ENCODE measurements around the gene MTCL1.

The MTCL1 gene

DNA sequence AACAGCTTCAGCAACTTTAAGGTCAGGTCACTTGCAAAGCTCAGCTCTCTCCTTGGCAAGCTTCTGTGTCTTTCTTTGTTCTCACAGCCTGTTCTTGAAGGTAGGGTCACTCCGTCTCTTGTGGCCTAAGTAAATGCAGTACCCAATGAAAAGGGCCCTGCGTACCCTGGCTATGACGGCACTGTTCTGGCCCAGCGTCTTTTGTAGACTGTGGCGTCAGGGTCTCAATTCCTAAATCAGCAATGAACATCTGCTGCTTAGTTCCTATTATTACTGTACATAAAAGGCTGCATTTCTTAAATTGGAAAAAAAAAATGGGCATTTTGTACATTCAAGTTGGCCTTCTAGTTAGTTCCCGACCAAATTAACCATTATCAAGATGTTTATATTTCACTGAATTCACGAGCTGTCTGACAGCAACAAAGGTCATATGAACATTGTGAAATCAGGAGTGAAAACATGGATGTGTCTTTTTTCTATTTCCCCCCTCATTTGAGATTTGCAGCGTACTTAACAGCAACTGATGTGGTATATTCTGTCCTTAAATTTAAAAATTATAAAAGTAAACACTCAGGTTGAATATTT is 17.0 kb upstream of the MTCL1 start:
- DNase-seq, result no peak

DNA sequence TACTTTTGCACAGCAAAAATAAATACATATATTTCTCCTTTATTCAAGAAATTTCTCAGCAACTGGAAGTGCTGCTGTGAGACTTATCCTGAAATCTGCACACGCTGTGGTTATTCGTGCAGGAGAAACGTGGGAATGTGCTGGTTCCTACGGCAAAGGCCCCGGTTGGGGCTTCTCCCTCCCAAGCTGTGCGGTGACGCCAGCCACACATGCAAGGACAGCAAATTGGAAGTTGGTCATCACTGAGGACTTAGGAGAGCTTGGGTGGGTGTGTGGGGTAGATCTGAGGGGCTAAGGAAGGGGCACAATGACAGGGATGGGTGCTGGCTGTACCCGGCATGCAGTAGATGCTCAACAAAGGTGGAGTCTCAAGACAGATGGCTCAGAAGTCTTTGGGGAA is 16.5 kb upstream of the MTCL1 start:
- no peak for DNase-seq

DNA sequence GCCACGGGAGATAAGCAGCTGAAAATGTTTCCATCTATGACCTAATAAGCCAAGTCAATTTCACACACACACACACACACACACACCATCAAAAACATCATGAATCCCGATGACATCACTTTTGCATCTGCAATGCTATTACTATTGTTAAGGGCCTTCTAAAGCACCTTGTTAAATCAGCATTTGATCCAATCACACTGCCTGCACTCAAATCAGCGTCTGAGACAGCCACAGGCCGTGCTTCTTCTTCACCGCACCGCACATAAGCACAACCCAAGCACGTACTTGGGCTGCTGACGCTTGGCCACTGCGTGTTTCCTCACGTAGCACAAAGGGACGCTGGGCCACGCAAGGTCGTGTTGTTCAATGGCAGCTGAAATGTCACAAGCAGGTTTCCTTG is 15.8 kb upstream of the MTCL1 start:
- DNase-seq, result no peak

DNA sequence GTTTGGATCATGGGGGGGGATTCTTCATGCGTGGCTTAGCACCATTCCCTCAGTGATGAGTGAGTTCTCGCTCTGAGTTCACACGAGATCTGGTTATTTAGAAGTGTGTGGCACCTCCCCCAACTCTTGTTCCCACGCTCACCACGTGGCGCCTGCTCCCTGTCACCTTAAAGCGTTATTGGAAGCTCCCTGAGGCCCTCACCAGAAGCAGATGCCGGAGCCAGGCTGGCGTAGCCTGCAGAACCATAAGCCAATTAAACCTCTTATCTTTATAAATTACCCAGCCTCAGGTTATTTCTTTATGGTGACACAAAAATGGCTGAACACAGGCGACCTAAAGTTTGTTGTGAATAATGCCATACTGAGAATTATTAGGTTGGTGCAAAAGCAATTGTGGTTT is 10.5 kb upstream of the MTCL1 start:
- DNase-seq, result no peak

DNA sequence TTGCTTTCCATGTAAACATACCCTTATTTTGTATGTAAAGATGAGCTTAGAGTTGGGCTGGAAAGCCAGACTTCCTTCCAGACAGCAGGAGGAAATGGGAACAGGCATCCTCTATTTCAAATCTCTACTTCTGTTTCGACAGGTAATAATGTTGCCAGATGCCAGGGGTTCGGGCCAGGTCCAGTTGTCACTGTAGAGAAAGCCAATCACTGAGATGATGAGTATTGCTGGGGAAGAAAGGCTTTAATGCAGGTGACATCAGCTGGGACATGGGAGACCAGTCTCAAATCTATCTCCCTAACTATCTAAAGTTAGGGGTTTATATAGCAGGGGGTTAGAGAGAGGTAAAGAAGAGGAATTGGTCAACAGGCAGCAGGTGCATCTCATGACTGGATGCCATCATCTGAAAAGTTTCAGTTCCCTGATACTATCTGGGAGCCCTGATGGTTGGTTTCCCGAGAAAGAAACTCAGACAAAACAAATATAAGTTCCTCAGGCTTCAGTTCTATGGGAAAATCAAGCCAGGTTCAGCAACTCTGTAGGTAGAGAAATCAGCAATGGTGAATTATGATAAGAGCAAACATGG is 9.3 kb upstream of the MTCL1 start:
- no peak for DNase-seq

DNA sequence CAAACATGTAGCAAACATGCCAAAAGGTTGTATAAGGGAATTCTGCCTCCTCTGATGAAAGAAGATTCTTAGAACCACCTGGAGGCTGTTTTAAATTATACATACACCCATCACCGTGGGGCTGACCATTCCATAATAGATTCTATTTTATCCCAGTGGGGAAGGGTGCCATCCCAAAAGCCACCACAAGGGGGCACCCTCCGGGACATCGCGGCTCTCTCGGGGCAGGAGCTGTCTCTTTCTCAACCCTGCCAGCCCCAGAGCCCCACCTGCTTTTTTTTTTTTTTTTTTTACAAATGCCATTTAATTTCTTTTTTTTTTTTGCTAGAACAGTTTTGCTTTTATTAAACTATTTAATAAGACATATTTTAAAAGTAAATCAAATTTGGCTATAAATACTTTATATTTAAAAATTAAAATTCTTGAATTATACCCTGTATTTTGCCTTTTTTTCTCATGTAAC is 8.6 kb upstream of the MTCL1 start:
- peak in 1 of 2 experiments; percentile 62 for DNase-seq

DNA sequence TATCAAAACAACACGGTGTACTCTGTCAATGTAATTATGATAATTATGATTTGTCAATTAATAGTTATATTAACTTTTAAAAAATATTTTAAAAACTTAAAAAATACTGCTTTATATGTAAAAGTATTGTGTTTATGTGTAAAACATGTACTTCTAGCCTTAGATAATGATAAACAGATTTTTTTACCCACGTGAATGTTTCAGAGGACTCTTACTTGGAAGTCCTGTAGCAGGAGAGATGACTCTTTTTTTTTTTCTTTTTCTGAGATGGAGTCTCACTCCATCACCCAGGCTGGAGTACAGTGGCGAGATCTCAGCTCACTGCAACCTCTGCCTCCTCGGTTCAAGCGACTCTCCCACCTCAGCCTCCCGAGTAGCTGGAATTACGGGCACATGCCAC is 6.2 kb upstream of the MTCL1 start:
- DNase-seq, result no peak

DNA sequence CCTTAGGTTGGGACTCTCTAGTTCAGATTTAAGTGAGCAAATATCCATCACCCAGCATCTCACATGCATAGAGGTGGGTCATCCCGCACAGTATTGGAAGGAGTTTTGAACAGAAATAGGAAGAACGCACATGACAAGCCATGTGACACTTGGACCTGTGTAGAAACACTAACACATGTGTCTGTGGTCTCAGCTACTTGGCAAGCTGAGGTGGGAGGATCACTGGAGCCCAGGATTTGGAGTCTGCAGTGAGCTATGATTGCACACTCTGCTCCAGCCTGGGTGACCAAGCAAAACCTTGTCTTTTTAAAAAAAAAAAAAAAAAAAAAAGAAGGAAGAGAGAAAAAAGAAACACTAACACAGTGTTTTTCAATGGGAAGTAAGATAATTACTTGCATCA is 5.4 kb upstream of the MTCL1 start:
- no peak for DNase-seq

DNA sequence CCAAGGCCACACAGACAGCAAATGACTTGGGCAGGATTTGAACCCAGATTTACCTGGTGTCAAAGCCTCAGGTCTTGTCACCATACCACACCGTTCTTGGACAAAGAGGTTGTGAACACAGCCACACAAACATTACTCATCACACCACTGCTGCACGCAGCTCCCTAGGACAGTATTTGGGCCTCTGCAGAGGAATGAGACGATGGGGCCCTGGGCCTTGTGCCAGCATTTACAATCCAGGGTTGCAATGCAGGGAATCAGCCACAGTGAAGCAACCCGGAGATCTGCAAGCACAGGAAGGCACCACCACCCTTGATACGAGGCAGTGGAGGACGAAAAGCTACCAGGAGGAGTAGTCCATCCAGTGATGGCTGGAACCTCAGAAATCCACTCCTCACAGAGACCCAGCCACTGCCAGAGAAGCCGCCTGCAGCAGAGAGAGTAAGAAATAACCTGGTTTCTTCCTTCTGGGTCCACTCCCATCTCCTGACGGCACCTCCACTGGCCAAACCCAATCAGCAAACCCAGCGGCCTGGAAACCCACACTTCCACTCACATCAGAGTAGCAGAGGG is 3.7 kb upstream of the MTCL1 start:
- DNase-seq, result no peak

DNA sequence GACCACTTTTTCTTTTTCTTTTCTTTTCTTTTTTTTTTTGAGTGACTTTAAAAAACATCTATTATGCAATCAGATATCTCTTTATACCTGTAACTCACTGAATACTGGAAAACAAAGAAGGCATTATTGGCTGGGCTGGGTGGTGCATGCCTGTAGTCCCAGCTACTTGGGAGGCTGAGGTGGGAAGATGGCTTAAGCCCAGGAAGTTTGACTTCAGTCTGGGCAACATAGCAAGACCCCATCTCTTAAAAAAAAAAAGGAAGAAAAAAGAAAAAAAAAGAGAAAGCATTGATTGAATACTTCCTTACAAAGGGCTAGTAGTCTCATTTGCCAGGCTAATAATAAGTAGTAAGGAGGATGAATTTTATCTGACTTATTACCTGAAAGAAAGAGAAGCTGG is 2.7 kb upstream of the MTCL1 start:
- DNase-seq, result no peak

DNA sequence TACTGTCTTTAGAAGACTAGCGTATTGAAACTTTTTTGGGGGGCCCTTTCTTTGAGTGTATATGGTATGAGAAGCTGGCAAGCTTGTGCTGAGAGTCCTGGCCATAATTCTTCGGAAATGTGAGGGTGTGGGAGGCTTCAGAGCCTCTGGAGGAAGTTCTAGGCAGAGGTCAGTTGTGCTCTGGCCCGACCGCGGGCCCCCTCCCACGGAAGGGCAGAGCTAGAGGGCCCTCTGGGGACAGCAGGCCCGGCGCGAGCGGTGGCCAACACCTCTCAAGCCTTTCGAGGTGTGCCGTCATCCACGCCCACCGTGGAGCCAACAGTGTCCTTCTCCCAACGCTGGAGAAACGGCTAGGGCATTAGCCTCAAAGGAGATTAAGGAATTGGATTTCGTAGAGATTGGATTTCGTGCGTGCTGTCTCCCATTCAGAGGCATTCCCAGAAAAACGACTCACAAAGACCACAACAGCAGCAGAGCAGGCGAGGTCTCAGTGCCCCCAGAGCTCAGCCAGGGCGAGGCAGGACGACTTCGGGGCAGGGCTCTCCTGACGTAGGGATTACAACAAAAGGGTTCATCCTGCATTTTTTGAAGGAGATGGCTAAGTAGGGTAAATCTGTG is 2.2 kb upstream of the MTCL1 start:
- DNase-seq, result no peak

DNA sequence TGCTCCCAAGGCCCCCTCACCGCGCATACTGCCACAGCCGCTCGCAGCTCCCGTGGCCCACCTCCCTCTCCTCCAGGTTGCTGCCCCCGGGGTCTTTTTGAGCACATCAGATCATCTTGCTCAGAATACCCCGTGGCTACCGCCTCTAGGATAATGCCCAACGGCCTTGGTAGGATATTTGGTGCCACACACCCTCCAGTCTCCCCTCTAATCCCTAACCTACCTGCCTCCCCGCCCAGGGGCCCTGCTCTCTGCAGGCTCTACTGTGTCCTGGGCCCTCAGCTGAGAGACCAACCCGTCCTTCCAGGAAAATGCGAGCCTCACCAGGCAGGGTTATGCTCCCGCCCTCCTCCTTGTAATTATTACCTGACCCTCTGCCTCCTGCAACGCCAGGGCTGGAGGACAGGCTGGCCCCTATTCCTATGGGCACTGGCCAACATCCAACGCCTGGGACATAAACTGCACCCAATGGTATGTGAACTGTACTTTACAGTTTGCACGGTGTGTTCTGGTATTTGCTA is 1.5 kb upstream of the MTCL1 start:
- DNase-seq, result no peak

DNA sequence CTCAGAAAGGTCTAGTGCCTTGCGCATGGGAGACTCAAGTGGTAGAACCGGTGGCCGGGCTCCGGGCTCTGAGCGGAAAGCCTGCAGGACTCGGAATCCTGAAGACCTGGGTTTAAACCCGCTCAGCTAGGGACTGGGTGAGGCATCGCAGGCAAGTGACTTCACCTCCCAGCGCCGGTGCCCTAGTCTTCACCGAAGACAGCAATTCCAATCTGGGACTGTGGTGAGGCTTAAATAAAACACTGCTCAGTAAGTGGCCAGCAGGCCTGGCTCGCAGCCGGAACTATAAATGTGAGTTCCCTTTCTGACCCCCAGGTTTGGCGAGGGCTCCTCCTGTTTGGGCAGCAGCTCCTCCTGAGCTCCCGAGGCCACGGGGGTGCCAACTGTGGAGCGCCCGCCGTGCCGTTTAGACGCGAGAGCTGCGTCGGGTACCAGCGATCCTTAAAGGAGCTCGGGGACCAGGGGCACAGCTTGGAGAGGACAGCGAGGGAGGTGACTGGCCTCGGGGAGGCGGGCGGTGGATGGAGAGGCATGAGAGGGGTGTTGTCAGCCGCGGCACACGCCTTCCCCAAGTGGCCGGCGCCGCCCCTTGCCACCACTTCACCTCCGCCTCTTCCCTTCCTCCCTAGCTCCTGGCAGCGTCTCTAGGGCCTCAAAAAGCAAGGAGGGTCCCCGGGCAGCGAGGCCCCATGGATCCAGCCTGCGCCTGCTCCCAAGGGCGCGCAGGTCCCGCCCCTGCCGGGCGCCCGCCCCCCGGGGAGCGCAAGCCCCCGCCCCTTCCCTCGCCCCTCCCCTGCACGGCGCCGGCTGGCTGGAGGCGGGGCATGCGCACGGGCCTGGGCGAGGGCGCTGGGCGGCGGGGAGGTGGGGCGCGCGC is 757 bp upstream of the MTCL1 start:
- peak; percentile 62 to 73 for DNase-seq

DNA sequence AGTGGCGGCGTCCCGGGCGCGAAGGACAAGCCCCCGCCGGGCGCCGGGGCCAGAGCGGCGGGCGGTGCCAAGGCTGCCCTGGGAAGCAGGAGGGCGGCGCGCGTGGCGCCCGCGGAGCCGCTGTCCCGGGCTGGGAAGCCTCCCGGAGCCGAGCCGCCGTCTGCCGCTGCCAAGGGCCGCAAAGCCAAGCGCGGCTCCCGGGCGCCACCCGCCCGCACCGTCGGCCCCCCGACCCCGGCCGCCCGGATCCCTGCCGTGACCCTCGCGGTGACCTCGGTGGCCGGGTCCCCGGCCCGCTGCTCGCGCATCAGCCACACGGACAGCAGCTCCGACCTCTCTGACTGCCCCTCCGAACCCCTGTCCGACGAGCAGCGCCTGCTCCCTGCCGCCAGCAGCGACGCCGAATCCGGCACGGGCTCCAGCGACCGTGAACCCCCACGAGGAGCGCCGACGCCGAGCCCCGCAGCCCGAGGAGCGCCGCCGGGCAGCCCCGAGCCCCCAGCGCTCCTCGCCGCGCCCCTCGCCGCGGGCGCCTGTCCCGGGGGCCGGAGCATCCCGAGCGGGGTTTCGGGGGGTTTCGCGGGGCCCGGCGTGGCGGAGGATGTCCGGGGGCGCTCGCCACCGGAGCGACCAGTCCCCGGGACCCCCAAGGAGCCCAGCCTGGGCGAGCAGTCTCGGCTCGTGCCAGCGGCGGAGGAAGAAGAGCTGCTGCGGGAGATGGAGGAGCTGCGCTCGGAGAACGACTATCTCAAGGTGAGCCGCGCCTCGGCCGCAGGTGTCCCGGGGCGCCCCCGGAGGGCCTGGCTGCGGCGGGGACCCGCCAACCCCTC is 820 bp downstream of the MTCL1 start:
- no peak for DNase-seq

DNA sequence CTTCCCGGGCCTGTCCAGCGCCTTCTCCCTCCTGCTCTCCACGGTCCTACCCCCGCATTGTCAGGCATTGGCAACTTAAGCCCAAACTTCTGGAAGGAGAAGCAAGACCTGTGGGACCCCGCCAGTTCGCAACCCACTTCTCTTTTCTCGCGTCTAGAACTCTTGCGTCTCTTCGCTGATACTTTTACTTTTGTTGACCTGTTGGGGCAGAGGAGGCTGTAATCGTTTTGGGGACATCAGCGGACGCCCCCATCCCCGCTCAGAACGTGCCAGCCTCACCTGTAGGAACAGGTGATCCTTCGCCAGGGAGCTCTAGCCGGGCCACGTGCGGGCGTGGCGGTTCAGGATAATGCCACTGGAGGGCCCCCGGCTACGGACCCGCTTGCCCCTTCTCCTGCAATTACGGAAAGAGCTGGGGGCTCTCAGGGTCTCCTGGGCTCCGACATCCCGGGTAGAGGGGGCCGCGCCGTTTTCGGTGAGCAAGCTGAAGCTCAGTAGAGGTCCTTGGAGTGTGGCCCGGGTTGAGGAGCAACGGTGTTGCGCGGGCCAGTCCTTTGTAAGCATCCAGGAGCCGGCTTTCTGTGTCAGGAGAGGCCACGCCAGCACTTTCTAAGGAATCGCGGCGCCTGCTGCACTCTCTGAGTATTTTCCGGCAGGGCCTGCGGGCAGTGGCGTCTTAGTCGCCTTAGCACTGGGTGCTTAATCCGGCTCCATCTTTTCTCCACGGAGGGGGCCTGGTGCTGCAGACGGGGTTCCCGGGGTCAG is 1.6 kb downstream of the MTCL1 start:
- DNase-seq, result no peak

DNA sequence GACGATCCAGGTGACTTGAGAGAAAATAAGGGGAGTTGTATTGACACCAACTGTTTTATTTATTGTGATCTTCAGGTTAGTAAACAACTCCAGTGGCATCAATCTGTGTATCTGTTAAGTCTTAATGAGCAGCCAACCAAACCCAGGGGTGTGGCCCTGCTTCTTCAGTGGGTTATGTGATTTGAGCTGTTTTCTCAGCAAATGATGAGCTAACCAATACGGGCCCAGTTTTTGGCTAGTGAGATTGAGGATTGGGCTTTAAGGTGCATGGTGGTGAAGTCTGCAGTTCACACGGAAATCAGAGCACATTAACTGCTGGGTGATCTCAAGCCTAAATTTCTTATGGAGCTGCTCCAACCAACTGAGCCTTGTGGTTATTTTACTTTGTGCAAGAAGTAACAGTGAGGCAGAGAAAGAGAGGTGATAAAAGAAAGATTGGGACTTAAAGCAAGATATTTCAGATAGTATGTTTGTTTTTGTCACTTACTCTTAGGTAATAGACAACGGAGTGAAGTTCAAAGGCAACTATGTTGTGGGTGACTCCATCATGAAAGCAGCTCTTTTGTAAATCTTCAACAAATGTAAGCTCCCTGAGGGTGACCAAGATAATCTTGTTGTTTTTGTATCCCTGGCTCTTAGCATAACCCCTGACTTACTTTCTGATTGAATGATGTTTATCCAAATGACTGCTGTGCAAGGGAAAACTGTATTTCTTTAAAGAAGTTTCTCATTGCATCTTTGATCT is 2.4 kb downstream of the MTCL1 start:
- DNase-seq, result no peak

DNA sequence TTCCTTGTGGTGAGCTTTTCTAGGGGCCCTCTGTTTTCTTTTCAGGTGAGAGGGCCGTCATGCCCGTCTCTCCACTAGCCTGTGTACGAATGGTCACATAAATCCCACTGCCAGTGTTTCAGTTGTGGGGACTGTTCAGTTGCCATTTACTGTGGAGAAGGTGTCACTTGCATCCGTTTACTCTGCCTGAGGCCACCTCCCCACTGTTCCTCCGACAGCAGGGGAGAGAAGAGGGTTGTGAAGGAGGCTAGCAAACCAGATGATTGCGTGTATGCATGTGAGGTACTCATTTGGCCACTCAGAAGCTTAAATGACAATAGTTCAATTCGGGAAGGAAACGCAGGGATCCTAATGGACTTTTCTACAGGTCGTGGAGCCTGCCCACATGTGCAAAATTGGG is 3.3 kb downstream of the MTCL1 start:
- no peak for DNase-seq

DNA sequence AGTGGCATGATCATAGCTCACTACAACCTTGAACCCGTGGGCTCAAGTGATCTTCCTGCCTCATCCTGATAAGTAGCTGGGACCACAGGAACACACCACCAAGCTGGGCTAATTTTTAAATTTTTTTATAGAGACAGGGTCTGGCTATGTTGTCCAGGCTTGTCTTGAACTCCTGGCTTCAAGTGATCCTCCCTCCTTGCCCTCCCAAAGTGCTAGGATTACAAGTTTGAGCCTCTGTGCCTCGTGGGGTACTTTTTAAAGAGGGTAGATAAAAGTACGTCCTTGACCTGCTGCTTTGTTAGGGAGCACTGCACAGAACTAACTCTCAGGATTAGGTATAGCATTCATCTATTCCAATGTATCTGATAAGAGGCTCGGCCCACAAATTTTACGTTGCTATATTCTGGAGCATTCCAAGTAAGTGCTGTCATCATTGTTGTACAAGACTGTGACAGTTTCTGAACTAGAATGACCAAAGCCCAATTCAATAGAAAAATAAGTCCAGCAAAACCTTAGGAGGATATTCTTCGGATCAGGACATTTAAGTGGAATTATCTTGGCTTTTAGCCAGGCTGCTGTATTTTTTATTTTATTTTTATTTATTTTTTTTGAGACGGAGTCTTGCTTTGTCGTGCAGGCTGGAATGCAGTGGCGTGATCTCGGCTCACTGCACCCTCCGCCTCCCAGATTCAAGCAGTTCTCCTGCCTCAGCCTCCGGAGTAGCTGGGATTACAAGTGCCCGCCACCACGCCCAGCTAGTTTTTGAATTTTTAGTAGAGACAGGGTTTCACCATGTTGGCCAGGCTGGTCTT is 4.1 kb downstream of the MTCL1 start:
- no peak for DNase-seq

DNA sequence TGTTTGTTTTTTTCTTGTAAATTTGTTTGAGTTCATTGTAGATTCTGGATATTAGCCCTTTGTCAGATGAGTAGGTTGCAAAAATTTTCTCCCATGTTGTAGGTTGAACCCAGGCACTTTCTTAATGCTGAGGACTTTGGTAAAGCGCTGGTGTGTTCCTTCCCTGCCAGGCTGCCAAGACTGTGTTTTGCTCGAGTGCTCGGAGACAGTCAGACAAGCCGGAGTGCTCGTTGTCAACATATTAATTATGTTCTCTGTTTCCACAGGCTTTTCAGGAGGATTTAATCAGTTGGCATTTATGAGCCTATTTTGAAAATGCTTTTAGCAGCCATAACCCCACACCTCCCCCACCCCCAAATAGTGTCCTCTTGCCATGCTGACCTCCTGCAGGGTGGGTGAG is 6.4 kb downstream of the MTCL1 start:
- DNase-seq, result no peak

DNA sequence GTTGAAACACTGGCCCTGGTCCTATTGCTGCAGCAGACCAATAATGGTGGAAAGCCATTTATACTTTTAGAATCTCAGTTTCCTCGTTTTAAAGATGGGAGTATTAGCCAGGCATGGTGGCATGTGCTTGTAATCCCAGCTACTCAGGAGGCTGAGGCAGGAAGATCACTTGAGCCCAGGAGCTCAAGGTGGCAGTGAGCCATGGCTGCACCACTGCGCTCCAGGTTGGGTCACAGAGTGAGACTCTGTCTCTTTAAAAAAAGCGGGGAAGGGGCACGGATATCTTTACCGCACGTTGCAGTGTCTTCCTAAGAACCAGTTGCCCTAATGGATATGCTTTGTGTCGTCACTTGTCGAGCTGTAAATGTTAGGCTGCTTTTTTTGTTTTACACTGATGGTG is 8.3 kb downstream of the MTCL1 start:
- no peak for DNase-seq
